HEK293T (cell line): Measurements from ENCODE around the gene GNG12.

Source experiments
- BHLHE40 ChIP-seq: fragments of 450-650 bp; IDR thresholded peaks from 2 replicates; pipeline ENCODE4 v1.6.1; 2016; ENCODE audit warnings: mild to moderate bottlenecking, moderate library complexity, borderline replicate concordance
- FOXK2 ChIP-seq: fragments of 450-650 bp; IDR thresholded peaks from 2 replicates; pipeline ENCODE4 v1.6.1; 2016; ENCODE audit warnings: mild to moderate bottlenecking
- FOXM1 ChIP-seq: fragments of 450-650 bp; IDR thresholded peaks from 2 replicates; pipeline ENCODE4 v1.6.1; 2017; ENCODE audit warnings: mild to moderate bottlenecking, borderline replicate concordance
- L3MBTL2 ChIP-seq: fragments of 450-650 bp; conservative IDR thresholded peaks from 2 replicates; pipeline ENCODE4 v1.6.1; 2016; ENCODE audit warnings: mild to moderate bottlenecking
- LEF1 ChIP-seq: fragments of 450-650 bp; IDR thresholded peaks from 2 replicates; pipeline ENCODE4 v1.6.1; 2017; ENCODE audit warnings: mild to moderate bottlenecking, borderline replicate concordance
- SP1 ChIP-seq: fragments of 450-650 bp; IDR thresholded peaks from 2 replicates; pipeline ENCODE4 v1.6.1; 2017
- SUZ12 ChIP-seq: fragments of 450-650 bp; IDR thresholded peaks from 2 replicates; pipeline ENCODE4 v1.6.1; 2016; ENCODE audit warnings: mild to moderate bottlenecking
- TARDBP ChIP-seq: fragments of 450-650 bp; IDR thresholded peaks from 2 replicates; pipeline ENCODE4 v1.6.1; 2016
- ZNF384 ChIP-seq: fragments of 450-650 bp; IDR thresholded peaks from 2 replicates; pipeline ENCODE4 v1.6.1; 2016

DNA sequence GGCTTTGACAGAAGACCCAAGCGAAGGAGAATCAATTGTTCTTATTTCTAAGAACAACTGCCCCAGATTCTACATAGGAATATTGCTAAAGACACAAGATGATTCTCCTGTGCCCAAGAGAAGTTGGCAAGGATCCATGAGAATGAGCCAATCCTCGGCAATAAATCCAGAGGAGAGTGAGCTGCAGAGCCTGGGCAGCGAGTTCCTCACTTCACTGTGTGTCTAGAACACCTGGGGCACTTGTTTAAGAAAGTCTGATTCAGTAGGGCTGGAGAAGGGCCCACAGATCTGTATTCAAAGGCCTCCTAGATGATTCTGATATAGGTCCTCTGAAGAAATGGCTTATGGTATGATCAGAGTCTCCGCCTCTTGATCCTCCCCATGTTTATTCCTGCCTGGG is 116.5 kb downstream of the GNG12 start:
- no peak for TF ChIP-seq ZNF384
- TF ChIP-seq BHLHE40: no peak
- no peak for TF ChIP-seq FOXK2
- no peak for TF ChIP-seq TARDBP
- TF ChIP-seq SUZ12: no peak
- TF ChIP-seq SP1: no peak
- TF ChIP-seq L3MBTL2: no peak
- TF ChIP-seq FOXM1: no peak
- TF ChIP-seq LEF1: no peak
